T-helper 22 cell (primary cell): ENCODE data around the gene EME1.
"Not testable (repeated sequence)": the region's sequence is repeated elsewhere in the genome, so short reads cannot be mapped to it uniquely, and the experiment has no call there.

Experiments used
- DNase-seq: peaks from one replicate; pipeline ENCODE4 v3.0.0-alpha.2; 2020; ENCODE audit warnings: low read depth

The EME1 gene, protein sequence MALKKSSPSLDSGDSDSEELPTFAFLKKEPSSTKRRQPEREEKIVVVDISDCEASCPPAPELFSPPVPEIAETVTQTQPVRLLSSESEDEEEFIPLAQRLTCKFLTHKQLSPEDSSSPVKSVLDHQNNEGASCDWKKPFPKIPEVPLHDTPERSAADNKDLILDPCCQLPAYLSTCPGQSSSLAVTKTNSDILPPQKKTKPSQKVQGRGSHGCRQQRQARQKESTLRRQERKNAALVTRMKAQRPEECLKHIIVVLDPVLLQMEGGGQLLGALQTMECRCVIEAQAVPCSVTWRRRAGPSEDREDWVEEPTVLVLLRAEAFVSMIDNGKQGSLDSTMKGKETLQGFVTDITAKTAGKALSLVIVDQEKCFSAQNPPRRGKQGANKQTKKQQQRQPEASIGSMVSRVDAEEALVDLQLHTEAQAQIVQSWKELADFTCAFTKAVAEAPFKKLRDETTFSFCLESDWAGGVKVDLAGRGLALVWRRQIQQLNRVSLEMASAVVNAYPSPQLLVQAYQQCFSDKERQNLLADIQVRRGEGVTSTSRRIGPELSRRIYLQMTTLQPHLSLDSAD

DNA sequence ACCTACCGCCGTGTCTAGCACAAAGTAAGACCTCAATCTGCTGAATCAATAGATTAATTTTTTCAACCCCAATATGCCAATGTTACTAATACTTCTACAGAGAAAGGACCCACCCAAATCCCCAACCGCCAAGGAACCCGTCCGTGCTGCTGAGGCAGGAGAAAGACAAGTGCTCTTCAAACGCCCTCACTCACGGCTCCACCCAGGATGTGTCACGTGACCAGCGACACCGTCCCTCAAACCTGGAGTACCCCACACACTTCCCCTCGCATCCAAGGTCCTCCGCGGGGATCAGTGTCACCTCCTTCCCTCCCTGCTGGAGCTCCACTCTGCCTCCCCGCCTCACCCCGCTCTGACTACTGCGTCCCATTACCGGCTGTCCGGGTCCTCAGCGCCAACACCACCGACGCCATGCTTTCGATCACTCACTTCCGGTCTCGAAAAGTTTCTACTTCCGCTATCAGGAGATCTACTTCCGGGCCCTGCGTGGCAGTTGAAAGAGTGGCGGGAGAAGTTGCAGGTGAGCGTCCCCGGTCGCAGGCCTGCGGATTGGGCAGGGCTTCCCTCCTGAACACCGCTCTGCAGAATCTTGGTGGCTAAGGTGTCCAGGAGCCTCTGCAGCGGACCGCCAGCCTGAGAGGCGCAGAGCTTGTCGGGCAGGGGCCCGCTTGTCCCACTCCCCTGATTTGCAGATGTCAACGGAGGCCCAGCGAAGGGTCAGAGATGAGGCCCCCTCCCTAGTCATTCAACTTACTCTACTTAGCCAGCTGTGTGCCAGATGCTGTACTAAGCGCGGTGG, at the start of gene EME1, which contains the start of gene MRPL27:
Gene EME1 (plus strand): TSS at position 472 of the 799 bp plus-strand sequence. CDS start 1,980 bp downstream, outside the sequence.
Gene MRPL27 (minus strand): TSS at position 427 of the 799 bp plus-strand sequence. CDS start 14 bp downstream, at position 413.
- peak; percentile 73 for DNase-seq

DNA sequence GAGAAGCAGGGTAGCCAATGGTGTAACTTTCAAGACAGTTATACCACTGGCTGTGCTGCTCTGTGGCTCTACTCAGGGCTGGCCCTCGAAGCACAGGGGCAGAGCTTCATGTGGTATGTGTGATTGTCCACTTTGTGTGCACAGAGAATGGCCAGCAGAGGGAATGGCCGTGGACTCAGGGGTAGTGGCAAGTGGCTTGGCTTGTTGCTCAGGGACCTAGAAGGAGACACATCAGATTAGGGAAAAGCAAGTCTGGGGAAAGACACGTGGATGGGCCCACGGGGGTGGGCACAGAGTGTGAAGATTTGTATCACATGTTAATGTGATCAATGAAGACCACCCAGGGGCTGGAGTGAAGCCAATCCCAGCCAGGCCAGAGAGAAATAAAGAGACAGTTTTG, 47.1 kb upstream of the EME1 start:
- DNase-seq = no peak

DNA sequence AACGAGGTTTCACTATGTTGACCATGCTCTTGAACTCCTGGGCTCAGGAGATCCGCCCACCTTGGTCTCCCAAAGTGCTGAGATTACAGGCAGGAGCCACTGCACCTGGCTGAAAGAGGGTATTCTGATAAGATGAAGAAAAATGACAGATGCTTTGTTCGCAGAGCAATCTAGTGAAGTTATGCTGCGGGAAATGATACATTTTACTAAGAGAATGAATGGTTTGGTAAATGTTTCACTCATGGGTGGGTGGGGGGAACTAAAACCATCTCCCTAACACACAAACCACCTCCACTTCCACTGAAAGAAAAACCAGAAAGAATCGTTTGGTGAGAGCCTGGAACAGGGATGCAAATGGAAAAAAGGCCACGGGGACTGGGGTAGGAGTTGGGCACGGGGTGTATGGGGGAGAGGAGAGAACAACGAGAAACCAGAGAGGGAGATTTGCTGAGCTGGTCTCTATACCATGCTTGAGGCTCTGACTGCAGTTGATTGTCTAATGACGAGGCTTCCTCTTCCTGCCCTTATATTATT, 46.1 kb upstream of the EME1 start:
- no peak for DNase-seq

DNA sequence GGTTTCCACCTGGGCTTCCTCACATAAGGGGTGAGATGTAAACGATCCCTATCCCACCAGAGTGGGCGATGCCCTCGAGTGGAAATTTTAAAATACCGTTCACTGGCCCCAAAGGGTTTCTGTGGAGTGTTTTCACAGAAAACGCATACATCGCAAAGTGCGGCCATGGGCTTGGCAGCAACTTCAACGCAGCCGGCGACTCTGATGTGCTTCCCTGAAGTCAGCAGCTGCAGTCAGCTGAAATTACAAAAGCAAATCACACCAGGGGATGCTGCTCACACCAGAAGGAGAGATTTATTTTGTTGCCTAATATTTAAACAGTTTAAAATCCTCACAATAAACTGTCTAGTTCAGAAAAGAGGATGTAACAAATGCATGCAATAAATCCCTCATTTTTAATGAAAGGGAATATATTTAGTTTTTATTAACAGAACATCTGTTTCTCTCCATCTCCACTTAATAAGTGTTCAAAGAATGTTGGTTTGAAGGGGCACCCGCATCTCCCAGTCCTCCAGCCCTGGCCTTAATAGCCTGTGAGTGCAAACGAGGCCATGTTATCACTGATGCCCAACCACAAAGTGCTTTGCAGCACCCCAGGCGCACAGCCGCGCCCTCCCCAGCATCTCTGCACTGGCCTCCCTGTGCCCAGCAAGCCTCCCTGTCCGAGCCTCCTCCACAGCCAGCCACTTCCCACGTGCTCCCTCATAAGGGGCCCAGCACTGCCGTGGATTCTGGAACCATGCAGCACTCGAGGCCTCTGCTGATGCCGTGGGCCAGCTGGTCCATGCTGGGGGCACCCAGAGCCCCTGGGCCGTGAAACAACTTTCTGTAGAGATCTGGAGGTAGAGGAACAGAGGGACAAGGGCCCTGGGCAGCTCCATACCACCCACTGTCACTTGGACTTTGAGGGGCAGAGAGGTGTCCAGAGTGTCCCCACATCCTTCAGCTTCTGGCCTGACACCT, 44.4 kb upstream of the EME1 start:
- DNase-seq = no peak

DNA sequence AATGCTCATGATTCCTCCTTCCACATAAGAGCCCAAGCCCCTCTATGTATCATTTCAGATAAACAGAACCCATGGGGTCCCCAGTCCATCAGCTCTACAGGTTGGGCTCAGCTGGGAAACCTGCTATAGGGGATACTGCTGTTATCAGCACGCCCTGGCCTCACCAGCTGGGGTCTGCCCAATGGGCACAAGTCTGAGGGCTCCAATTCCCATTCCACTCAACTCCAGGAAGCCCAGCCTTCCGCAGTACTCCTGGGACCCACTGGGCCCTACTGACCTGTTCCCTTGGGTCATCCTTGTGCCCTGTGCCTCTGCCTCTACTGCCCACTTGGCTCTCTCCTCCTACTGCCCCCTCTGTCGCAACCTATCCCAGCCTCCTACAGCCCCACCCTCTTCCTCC, 43.3 kb upstream of the EME1 start:
- DNase-seq = no peak

DNA sequence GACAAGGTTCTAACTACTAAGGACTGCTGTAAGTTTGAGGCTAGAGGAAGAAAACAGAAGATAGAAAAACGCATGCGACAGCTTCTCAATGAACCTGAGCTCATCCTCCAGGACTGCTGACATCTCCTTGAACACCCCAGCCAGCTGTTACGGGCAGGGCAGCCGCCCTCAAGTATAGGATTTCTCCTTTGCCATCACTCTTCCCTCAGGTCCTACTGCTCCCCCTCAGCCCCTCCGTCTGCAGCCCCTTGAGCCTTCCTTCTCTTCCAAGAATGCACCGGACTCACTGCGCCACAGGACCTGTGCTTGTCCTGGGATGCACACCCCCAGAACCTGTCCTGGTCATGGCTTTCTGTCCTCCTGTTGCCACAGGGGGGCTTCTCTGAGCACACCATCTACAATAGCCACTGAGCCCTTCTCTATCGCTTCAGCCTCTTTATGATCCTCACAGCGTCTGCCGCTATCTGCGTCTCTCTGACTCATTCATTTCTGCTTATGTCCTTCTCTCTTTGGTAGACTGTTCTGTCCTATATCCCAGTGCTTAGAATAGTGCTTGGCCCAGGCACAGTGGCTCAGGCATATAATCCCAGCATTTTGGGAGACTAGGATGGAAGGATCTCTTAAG, 42.8 kb upstream of the EME1 start:
- DNase-seq = no peak

DNA sequence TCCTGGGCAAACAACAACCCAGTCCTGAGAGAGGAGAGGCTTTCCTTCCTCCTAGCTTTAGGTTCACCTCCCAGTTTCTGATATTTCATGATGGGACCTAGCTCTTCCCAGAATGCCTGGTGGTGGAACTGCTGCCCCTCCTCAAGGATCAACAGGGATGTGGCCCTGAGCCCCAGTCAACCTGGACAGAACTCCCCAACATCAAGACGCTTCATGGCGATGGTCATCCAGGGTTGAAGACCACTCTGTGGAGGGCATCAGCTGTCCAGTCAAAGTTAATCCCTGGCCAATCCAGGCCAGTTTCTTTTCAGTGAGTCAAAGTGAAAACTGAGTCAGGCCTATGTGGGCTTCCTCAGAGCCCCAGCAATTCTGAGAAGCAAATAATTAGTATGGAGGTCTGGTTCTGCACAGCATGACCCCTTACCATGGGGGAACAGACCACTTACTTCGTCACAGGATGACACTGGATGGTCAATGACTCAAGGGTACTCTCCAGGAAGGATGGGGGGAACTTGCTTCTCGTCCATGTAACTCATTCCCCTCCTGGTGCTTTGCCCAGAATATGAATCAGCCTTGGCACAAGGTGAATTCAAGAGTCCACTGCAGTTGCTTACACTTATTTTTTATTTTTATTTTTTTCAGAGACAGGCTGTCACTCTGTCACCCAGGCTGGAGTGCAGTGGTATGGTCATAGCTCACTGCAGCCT, 41.8 kb upstream of the EME1 start:
- DNase-seq = no peak

DNA sequence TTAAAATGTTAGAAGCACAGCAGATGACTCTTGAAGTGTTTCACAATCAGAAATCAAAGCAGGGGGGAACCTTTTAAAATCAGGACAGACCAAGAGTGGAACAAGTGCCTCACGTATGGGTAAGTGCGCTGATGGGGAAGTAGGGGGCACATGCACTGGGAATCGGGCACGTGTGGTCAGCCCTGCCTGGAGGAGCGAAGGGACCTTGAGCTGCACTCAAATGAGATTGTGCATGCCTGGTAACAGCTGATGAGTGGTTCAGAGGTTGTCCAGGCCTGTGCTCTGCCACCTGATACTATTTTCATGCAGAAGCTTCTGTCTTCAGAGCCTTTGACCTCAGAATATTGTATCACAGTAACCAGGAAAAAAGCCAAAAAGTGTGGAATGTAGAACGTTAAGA, 40.8 kb upstream of the EME1 start:
- DNase-seq = no peak

DNA sequence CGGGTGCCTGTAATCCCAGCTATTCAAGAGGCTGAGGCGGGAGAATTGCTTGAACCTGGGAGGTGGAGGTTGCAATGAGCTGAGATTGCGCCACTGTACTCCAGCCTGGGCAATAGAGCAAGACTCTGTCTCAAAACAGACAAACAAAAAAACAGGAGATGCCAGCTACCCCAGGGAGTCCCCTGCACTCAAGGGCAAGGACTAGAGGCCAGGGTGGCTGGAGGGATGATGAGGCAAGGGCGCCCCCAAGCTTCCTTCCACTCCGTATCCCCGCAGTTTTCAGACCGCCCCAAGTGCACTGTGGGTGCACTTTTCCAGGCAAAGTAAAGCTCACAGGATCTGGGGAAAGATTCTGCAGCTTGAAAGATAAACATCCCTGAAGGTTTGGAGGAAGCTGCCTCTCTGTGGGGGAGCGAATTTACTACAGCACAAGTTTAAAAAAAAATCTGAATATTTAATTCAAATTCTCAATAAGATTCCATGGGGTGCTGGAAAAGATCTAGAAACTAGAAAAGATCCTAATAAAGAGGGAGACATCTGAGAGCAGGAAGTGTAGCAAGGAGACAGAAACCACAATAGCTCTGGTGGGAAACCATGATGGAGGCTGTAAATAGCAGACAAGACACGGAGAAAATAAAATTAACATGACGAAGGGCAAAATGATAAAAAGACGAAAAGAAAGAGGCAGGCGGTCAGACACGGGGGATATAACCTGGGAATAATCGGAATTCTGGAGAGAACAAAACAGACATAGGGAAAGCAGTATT, 39.6 kb upstream of the EME1 start:
- DNase-seq = not testable (repeated sequence)

DNA sequence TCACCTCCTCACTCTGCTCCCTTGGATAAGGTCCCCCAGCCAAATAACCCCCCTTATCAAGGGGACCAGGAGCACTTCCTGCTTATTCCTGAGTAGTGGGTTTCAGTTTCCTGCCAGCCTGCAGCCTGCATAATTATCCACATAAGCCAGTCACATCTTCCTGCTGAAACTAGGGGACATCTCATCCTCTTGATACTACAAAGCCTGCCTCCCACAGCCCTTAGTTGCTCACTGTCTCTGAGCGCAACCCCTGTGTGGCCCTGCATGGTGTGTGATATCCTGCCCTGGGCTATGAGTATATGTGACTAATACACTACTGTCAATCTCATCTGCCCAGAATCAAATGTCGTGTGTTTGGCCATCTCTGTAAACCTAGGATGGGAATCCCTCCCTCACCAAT, 35.1 kb upstream of the EME1 start:
- DNase-seq = no peak

DNA sequence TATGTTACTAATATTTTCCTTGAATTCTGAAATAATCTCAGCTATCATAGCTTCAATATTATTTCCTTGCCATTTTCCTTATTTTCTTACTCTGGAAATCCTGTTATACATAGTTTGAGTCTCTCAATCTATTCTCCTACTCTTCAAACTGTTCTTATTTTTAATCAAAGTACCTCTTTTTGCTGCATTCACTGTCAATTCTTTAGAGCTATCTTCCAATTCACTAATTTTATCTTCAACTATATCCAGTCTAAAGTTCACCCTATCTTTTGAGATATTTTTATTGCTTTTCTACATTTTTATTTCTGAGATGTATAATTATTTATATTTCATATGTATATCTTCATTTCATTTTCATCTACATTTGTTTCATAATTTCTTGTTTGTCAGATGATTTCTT, 34.4 kb upstream of the EME1 start:
- DNase-seq = no peak

DNA sequence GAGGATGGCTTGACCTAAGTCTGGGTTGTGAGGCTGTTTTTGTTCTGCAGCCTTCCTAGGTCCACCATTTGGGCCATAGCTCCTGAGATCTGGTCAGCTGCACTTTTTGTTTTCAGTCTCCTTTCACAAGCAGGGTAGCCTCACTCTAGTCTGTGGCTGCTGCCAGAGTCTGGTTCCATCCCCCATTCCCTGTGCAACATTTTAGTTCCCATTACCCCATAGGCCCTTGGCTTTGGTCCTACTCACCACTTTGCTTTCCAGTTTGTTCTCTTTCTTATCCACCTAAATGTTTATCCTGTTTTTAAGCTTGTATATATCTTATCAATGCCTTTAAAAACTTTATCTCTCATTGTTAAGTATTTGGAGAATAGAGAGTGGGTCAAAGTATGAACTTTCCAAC, 33.6 kb upstream of the EME1 start:
- DNase-seq = no peak

DNA sequence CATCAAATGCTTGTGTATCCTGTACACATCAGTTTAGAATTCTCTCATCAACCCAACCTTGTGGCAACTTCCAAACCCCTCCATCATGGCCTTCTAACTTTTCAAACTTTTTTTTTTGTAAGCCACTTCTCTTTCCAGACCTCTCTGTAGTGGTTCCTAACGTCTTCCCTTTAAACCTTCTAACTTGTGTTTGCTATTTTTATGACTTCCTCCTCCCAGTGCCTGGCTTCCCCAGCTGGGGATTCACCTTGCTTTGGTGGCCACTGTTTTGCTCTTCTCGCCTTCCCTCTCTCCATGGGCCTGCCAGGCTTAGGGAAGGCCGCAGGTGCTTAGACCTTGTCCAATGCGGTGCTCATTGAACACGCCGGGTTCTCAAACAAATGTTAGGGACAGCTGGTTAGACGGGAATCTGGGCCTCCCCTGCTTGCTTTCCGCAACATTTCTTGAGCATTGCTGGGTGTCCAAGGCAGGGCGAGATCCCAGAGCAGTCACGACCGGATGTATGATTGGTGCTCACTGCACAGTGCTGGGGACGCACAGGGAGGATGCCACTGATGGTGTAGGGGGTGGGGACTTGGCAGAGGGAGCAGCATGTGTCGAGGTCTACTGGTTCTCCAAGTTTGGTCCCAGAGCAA, 28.2 kb upstream of the EME1 start:
- no peak for DNase-seq

DNA sequence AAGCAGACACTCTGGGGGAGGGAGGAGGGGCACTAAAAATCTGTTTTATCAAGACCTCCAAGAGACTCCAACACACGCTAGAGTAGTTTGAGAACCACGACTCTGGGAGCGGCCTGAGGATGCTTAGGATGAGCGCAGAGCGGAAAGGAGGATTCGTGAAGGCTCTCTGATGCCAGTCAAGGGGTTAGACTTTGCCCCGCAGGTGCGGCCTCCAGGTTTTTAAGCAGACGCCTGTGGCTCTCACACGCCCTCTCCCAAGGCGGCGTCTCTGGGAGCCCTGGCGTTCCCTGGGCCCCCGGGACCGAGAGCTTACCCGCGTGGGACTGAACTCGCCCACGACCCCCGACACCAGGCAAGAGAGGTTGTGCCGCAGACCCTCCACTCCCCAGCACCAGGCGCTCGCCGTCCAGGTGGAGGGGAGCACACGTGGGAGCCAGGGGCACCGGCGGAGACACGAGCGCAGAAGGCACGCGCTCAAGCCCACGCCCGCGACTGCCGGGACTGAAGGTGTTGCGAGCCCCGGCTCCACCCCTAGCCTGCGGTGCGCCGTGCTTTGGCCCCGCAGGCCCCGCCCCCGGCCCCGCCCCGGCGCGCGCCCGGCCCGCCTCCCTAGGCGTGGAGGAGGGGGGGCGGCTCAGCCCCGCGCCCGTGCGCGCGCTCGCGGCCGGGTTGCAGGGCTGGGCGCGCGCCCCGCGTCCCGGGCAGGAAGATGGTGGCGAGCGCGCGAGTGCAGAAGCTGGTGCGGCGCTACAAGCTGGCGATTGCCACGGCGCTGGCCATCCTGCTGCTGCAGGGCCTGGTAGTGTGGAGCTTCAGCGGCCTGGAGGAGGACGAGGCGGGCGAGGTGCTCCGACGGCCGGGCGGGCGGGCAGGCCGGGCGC, 27.4 kb upstream of the EME1 start, which contains the start of gene XYLT2:
Gene XYLT2 (plus strand): TSS at position 695 of the 881 bp plus-strand sequence. CDS start 15 bp downstream, at position 710.
- peak; percentile 85 for DNase-seq

DNA sequence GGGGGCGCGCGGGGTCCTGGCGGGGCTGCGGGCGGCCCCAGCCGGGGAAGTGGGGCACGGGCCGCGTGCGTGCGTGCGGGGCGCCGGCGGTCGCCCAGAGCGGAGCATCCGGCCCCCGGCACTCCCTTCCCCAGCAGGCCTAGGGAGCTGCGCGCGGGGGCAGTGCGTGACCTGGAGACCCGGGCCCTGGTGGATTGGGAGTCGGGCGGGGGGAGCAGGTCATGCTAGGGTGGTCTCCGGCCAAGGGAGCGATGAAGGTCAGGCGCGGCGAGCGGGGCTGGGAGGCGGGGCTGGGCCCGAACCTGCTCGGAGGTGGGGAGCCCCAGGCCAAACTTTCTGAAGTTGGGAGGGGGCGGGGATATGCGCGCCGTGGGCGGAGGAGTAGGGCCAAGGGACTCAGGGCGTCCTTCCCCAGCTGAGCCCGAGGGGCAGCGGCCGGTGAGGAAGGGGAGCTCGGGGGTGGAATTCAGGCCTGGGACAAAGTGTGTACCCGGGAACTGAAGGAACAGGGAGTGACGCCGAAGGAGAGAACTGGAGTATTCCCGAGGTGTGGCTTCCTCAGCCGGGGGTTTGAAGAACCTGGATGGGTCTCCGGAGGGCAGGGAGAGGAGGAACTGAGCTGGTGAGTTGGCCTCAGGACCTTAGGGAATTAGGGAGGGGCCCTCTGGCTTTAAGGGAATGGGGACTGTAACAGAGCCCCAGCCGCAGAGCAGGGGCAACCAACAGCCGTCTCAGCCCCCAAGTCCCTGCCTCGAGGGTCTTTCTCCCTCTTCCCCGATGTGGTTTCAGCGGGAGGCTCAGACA, 26.5 kb upstream of the EME1 start:
- DNase-seq = no peak

DNA sequence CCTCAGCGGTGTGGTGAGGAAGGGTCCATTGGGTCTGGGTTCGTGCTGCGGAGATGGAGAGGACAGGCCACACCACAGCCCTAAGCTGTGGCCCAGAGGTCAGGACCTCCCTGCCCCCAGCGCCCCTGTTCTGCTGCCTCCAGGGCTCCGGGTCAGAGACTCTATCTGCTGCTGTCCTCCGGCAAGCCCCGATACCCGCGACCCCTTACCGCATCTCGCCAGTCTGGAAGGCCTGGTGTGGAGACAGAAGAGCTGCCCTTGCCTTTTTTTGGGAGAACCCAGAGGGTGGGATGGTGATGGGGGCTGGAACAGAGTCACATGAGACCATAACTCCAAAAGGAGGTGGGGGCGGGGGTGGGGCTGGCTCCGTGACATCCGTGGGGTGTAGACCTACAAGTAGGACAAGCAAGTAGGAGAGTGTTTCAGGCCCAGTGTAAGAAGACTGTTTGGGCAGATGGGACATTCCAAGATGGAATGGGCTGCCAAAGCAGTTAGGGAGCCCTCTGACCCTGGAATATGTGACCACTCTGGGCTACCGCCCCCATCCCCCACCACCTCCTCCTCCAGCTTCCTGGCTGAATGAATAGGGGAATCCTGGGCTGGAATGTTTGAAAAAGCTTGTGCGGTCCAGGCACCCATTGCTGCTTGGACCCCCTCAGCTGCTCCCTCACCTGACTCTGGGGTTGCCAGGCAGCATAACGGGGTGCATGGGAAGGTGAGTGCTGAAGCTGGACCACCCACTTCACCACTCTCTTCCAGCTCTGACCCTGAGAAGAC, 25.7 kb upstream of the EME1 start:
- no peak for DNase-seq
